KMS-11 (cell line): ENCODE measurements around the gene PRRC2B.

Source experiments
- H2AFZ ChIP-seq: fragments of 200-600 bp; sonication (generic); 2 replicates; pipeline ENCODE4 v1.6.1; 2016; ENCODE audit warnings: antibody characterized with exemption, mixed run types, low read depth
- H3K27ac ChIP-seq: fragments of 200-600 bp; sonication (generic); 2 replicates; pipeline ENCODE4 v1.6.1; 2016; ENCODE audit warnings: mild to moderate bottlenecking, mixed run types
- H3K27me3 ChIP-seq: fragments of 200-600 bp; sonication (generic); 2 replicates; pipeline ENCODE4 v1.6.1; 2017; ENCODE audit warnings: mild to moderate bottlenecking, low read depth, mixed run types, moderate library complexity; ENCODE audit not compliant: insufficient read depth
- H3K36me3 ChIP-seq: fragments of 200-600 bp; sonication (generic); 2 replicates; pipeline ENCODE4 v1.6.1; 2017; ENCODE audit warnings: mild to moderate bottlenecking, mixed run types; ENCODE audit not compliant: insufficient read depth
- H3K4me1 ChIP-seq: fragments of 200-600 bp; sonication (generic); 2 replicates; pipeline ENCODE4 v1.6.1; 2016; ENCODE audit warnings: mild to moderate bottlenecking, low read depth, mixed run types; ENCODE audit not compliant: poor library complexity, severe bottlenecking
- H3K4me2 ChIP-seq: fragments of 200-600 bp; sonication (generic); 2 replicates; pipeline ENCODE4 v1.7.0; 2016; ENCODE audit warnings: mild to moderate bottlenecking, mixed run types
- H3K4me3 ChIP-seq: fragments of 200-600 bp; sonication (generic); IDR thresholded peaks from 2 replicates; pipeline ENCODE4 v1.6.1; 2017; ENCODE audit warnings: low read depth, low read length, mixed read lengths; ENCODE audit not compliant: insufficient read depth
- H3K79me2 ChIP-seq: fragments of 200-600 bp; sonication (generic); 2 replicates; pipeline ENCODE4 v1.6.1; 2016; ENCODE audit warnings: low read depth, mixed run types; ENCODE audit not compliant: insufficient read depth
- H3K9ac ChIP-seq: fragments of 200-600 bp; sonication (generic); 2 replicates; pipeline ENCODE4 v1.6.1; 2016; ENCODE audit warnings: mild to moderate bottlenecking, mixed run types
- H4K20me1 ChIP-seq: fragments of 200-600 bp; sonication (generic); 2 replicates; pipeline ENCODE4 v1.6.1; 2016; ENCODE audit warnings: mild to moderate bottlenecking, mixed run types; ENCODE audit not compliant: insufficient read depth
- TF ChIP-seq, protein P1 (sequence below): fragments of 200-600 bp; sonication (generic); conservative IDR thresholded peaks from 2 replicates; pipeline ENCODE4 v1.6.1; 2017; ENCODE audit warnings: low read depth, mild to moderate bottlenecking, antibody characterized with exemption, low read length, moderate library complexity, mixed read lengths

Gene PRRC2B

DNA sequence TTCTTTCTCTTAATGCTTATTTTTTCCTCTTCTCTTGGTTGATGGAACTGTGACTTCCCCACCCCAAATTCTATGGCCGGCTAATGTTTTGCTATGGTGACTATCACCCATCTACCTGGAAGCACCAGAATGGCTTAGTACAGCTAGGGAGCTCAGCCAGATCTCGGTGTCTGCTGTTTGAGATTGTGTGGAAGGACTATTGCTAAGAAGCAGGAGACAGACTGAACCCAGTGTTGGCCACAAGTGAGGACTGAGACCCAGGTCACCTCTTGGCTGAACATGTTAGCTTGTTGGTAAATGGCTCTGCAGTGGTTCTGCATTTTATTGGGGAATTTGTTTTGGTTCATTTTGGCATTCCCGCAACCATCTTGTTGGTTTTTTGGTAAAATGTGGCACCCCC is 2.7 kb downstream of the PRRC2B start:
- peaks cover 64% of the 10 kb centered on the region for H4K20me1 ChIP-seq
- TF ChIP-seq, protein P1, sequence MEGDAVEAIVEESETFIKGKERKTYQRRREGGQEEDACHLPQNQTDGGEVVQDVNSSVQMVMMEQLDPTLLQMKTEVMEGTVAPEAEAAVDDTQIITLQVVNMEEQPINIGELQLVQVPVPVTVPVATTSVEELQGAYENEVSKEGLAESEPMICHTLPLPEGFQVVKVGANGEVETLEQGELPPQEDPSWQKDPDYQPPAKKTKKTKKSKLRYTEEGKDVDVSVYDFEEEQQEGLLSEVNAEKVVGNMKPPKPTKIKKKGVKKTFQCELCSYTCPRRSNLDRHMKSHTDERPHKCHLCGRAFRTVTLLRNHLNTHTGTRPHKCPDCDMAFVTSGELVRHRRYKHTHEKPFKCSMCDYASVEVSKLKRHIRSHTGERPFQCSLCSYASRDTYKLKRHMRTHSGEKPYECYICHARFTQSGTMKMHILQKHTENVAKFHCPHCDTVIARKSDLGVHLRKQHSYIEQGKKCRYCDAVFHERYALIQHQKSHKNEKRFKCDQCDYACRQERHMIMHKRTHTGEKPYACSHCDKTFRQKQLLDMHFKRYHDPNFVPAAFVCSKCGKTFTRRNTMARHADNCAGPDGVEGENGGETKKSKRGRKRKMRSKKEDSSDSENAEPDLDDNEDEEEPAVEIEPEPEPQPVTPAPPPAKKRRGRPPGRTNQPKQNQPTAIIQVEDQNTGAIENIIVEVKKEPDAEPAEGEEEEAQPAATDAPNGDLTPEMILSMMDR: no peak
- no peaks in the 10 kb centered on the region for H3K36me3 ChIP-seq
- peak overlapping the region; percentile 30; the same call in 1 of the 2 replicates for H3K27ac ChIP-seq
- peaks cover 63% of the 10 kb centered on the region for H3K4me1 ChIP-seq
- peak overlapping the region; percentile 91; the same call in 1 of the 2 replicates for H3K4me2 ChIP-seq
- H3K4me3 ChIP-seq: no peak overlapping the region
- H3K79me2 ChIP-seq: peaks cover 72% of the 10 kb centered on the region
- H3K9ac ChIP-seq: no peak overlapping the region; the same call in 1 of the 2 replicates
- no peaks in the 10 kb centered on the region for H3K27me3 ChIP-seq
- no peak overlapping the region for H2AFZ ChIP-seq

DNA sequence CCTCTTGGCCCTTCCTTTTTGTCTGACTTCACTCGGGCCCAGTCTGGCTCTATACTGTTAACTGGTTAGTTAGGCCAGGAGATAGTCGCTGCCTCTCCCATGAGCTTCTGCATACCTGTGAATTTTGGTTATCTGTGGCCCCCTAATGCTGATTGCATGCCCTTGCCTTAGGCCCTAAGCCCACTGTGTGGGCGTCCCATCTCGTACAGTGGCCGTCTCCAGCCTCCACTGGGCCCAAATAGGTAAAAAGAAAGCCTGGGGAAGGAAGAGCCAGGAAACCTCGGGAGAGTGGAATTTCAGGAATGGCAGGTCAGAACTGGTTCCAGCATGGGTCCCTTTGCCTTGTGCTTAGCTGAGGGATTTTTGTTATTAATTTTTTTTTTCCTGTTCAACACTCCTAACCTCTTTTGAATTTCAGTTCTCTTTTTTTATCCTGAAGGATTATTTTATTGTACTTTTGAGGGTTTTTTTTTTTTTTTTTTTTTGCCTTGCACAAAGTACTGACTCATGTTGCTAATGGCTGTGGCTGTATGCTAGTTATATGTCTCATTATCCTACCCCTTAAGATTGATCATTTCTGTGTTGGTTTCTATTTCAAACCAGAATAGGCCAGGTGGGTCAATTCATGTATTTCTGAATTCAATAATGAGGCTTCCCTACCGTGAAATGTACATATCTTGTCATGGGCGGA is 3.4 kb downstream of the PRRC2B start:
- Histone ChIP-seq H3K27ac (peak overlapping the region; percentile 30; the same call in 1 of the 2 replicates), H3K27me3 (no peaks in the 10 kb centered on the region), H3K4me2 (peak overlapping the region; percentile 91), H3K9ac (no peak overlapping the region; the same call in 1 of the 2 replicates), H3K4me3 (no peak overlapping the region), H3K4me1 (peaks cover 66% of the 10 kb centered on the region), H2AFZ (no peak overlapping the region), H3K36me3 (no peaks in the 10 kb centered on the region), H3K79me2 (peaks cover 78% of the 10 kb centered on the region), H4K20me1 (peaks cover 71% of the 10 kb centered on the region)
- TF ChIP-seq, protein P1: no peak

DNA sequence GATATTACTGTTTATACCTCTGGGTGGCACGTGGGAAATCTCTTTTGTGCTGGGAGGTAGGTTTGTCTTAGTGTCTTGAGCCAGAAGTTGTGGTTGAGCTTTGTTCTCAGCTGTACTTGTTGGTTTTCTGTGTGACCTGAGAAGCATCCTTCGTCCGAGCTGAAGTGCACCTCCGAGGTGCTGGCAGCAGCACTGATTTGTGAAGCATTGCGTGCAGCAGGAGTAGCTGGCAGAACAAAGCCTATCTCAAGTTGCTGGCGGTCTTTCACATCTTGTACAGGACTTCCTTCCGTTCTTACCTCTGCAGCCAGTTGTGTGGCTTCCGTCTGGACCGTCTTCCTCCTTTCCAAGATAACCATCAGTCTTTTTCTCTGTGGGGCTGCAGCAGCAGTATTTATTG is 4.3 kb downstream of the PRRC2B start:
- TF ChIP-seq, protein P1: no peak
- H4K20me1 ChIP-seq: peaks cover 78% of the 10 kb centered on the region
- H2AFZ ChIP-seq: no peak overlapping the region
- H3K4me2 ChIP-seq: peak overlapping the region; percentile 91; the same call in 1 of the 2 replicates
- no peak overlapping the region for H3K9ac ChIP-seq
- H3K4me1 ChIP-seq: peaks cover 66% of the 10 kb centered on the region
- no peaks in the 10 kb centered on the region for H3K27me3 ChIP-seq
- H3K4me3 ChIP-seq: no peak overlapping the region
- no peaks in the 10 kb centered on the region for H3K36me3 ChIP-seq
- H3K79me2 ChIP-seq: peaks cover 88% of the 10 kb centered on the region
- H3K27ac ChIP-seq: peak overlapping the region; percentile 30; the same call in 1 of the 2 replicates

DNA sequence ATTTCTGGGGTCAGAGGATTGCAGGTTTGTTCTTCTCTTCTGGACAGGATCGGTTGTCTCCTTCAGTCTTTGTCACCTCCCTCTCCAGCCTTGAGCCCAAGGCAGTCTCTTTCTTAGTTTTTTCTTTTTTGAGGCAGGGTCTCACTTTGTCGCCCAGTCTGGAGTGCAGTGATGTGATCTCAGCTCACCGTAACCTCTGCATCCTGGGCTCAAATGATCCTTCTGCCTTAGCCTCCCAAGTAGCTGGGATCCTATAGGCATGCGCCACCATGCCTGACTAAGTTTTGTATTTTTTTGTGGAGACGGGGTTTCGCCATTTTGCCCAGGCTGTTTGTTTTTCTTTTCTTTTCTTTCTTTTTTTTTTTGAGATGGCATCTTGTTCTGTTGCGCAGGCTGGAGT is 6.1 kb downstream of the PRRC2B start:
- TF ChIP-seq, protein P1: no peak
- Histone ChIP-seq H3K36me3 (no peaks in the 10 kb centered on the region), H3K27me3 (no peaks in the 10 kb centered on the region), H3K4me3 (no peak overlapping the region), H2AFZ (no peak overlapping the region), H3K27ac (no peak overlapping the region), H3K9ac (no peak overlapping the region), H3K4me2 (no peak overlapping the region), H3K4me1 (peaks cover 80% of the 10 kb centered on the region), H4K20me1 (peaks cover 96% of the 10 kb centered on the region), H3K79me2 (peaks cover 100% of the 10 kb centered on the region)
